Ishikawa (cell line): ENCODE results near the gene TNS3.

Experiments used
- EP300 ChIP-seq: IDR thresholded peaks from 2 replicates; pipeline ENCODE4 v1.6.1; 2012; ENCODE audit warnings: borderline replicate concordance
- MAX ChIP-seq: IDR thresholded peaks from 2 replicates; pipeline ENCODE4 v1.6.1; 2012
- TAF1 ChIP-seq: IDR thresholded peaks from 2 replicates; pipeline ENCODE4 v1.6.1; 2012; ENCODE audit warnings: low read depth, mild to moderate bottlenecking
- TEAD4 ChIP-seq: IDR thresholded peaks from 2 replicates; pipeline ENCODE4 v1.6.1; 2012
- ZBTB7A ChIP-seq: IDR thresholded peaks from 2 replicates; pipeline ENCODE4 v1.6.1; 2012; ENCODE audit warnings: low read depth

- TF ChIP-seq EP300: no peak
- TF ChIP-seq ZBTB7A: no peak
- no peak for TF ChIP-seq TAF1
- no peak for TF ChIP-seq TEAD4
- TF ChIP-seq MAX: no peak
Measured at GRCh38 chr7:47346377-47346914, 235.5 kb downstream of the TNS3 start.
